SK-N-SH treated with all-trans-retinoic acid at 6 μM for 48 hours (cell line): ENCODE data around the gene TSEN2.

Source experiments
- CREB5 ChIP-seq: fragments of 250-450 bp; sonication (Bioruptor Pico); IDR thresholded peaks from 2 replicates; pipeline ENCODE4 v1.5.1; 2020; ENCODE audit warnings: low read depth, mild to moderate bottlenecking, moderate library complexity
- CSRNP3 ChIP-seq: fragments of 250-450 bp; sonication (Bioruptor Pico); IDR thresholded peaks from 2 replicates; pipeline ENCODE4 v1.5.1; 2021; ENCODE audit warnings: mild to moderate bottlenecking, moderate library complexity
- ISL1 ChIP-seq: fragments of 250-450 bp; sonication (Bioruptor Pico); IDR thresholded peaks from 2 replicates; pipeline ENCODE4 v2.1.2; 2022; ENCODE audit warnings: mild to moderate bottlenecking, moderate library complexity
- OSR1 ChIP-seq: fragments of 250-450 bp; sonication (Bioruptor Pico); IDR thresholded peaks from 2 replicates; pipeline ENCODE4 v1.8.0; 2022; ENCODE audit warnings: moderate library complexity, mild to moderate bottlenecking, inconsistent platforms
- PATZ1 ChIP-seq: fragments of 250-450 bp; sonication (Bioruptor Pico); IDR thresholded peaks from 2 replicates; pipeline ENCODE4 v1.8.0; 2020; ENCODE audit warnings: mild to moderate bottlenecking, moderate library complexity, borderline replicate concordance
- ZFP30 ChIP-seq: fragments of 450-650 bp; formaldehyde crosslinking; IDR thresholded peaks from 2 replicates; pipeline ENCODE4 v1.5.0; 2022; ENCODE audit warnings: mild to moderate bottlenecking, moderate library complexity

- no peak for TF ChIP-seq ZFP30 (CRISPR knock-in tag)
- no peak for TF ChIP-seq OSR1
- no peak for TF ChIP-seq PATZ1 (CRISPR knock-in tag)
- no peak for TF ChIP-seq ISL1
- TF ChIP-seq CSRNP3 (CRISPR knock-in tag): no peak
- no peak for TF ChIP-seq CREB5 (CRISPR knock-in tag)
These were observed 38.4 kb downstream of the TSEN2 start for GRCh38 chr3:12522721-12523120.
